ENCODE data around the gene BMPR1A. TPM values are rescaled to one million over a fixed set of nuclear protein-coding genes. Genes with fewer than 3 reads are reported as not detected.

Gene BMPR1A
- total RNA-seq, 1 donor from 2014 or later = 32.6 TPM

DNA sequence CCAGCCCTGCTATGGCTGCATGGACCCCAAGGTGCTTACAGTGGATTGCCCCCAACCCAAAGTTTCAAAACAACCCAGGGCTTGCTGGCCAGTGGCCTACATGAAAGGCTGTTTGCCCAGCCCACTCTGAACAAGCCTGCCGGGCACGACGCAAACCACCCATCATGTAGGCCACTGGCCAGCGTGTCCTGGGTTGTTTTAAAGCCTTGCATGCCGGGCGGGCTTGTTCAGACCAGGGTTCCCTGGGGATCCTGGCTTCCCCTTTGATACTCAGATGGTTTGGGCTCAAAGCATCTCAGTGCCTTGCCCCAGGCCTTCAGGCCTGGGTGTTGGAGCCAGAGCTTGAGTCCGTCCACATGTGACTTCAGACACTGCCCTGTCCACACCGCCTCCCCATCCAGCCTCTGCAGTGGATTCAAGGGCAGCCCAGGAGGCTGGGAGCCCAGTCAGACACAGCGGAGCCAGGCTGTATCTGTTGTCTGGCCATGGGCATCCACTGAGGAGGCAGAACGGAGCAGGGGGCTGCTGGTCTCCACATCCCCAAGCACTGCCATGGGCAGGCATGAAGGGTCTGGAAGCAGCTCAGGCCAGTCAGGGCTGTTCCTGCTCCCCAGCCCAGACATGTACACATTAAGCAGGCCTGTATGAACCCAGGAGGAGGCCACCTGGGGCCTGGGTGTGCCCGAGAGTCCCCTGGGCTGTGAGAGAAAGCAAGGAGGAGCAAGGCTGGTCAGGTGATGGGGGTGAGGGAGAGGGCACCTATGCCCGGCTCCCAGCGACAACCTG is 207.8 kb downstream of the BMPR1A start:
- no peak overlapping the region for H3K4me3 ChIP-seq (ENCODE audit: low read depth, low read length)
- FAIRE-seq (no peak), DNase-seq (ENCODE audit: low read depth) (no peak)
- TF ChIP-seq, protein P1, sequence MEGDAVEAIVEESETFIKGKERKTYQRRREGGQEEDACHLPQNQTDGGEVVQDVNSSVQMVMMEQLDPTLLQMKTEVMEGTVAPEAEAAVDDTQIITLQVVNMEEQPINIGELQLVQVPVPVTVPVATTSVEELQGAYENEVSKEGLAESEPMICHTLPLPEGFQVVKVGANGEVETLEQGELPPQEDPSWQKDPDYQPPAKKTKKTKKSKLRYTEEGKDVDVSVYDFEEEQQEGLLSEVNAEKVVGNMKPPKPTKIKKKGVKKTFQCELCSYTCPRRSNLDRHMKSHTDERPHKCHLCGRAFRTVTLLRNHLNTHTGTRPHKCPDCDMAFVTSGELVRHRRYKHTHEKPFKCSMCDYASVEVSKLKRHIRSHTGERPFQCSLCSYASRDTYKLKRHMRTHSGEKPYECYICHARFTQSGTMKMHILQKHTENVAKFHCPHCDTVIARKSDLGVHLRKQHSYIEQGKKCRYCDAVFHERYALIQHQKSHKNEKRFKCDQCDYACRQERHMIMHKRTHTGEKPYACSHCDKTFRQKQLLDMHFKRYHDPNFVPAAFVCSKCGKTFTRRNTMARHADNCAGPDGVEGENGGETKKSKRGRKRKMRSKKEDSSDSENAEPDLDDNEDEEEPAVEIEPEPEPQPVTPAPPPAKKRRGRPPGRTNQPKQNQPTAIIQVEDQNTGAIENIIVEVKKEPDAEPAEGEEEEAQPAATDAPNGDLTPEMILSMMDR (IDR thresholded peaks at IDR 0.05; ENCODE audit: insufficient read depth, low read length, severe bottlenecking) = no peak
- H3K36me3 ChIP-seq (ENCODE audit: control insufficient read depth, insufficient read depth, low read length) = peaks cover 3% of the 10 kb centered on the region
- no peaks in the 10 kb centered on the region for H3K27me3 ChIP-seq (ENCODE audit: control insufficient read depth, insufficient read depth, low read length)

DNA sequence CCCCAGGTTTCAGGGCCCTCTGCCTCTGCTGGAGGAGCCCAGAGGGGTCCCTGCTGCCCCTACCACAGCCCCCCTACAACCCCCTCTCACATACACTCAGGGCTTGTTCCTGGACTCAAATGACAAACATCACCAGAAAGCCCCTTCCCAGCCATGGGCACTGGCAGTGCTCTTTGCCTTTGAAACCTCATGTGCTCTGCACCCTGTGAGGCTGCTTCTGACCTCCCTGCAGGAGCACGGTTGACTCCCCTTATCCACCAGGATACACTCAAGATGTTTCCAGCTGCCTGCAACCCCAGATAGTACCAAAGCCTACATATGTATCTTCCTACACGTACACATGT is 208.4 kb downstream of the BMPR1A start:
- TF ChIP-seq, protein P1 (IDR thresholded peaks at IDR 0.05; ENCODE audit: insufficient read depth, low read length, severe bottlenecking) = no peak
- no peak overlapping the region for H3K4me3 ChIP-seq (ENCODE audit: low read depth, low read length)
- FAIRE-seq (no peak), DNase-seq (ENCODE audit: low read depth) (no peak)
- H3K36me3 ChIP-seq (ENCODE audit: control insufficient read depth, insufficient read depth, low read length) = peaks cover 3% of the 10 kb centered on the region
- no peaks in the 10 kb centered on the region for H3K27me3 ChIP-seq (ENCODE audit: control insufficient read depth, insufficient read depth, low read length)

DNA sequence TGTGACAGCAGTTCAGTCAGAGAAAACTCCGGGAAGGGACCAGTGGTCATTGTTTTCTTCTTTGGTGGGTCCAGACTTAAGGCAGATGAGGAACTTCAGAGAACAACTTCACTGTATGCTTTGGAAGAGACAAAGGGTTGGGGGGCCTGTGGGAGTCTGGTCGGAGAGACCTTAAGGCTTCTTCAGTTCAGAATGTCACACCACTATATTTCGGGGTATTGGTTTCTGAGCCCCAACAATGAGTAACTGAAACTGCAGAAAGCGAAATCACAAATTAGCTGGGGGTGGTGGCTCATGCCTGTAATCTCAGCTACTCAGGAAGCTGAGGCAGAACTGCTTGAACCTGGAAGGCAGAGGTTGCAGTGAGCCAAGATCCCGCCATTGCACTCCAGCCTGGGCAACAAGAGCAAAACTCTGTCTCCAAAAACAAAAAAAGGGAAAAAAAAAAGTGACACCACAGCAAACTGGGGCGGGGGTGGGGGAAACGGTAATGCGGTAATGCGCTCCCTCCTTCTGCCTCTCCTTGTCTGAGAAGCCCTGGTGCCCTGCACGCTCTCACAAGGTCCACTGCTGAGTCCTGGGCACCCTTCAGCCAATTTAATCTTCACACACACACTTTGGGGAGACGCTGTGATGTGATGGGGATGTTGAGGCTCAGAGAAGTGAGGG is 209.7 kb downstream of the BMPR1A start:
- FAIRE-seq (no peak), DNase-seq (ENCODE audit: low read depth) (no peak)
- TF ChIP-seq, protein P1 (IDR thresholded peaks at IDR 0.05; ENCODE audit: insufficient read depth, low read length, severe bottlenecking) = no peak
- Histone ChIP-seq H3K36me3 (ENCODE audit: control insufficient read depth, insufficient read depth, low read length) (peaks cover 3% of the 10 kb centered on the region), H3K27me3 (ENCODE audit: control insufficient read depth, insufficient read depth, low read length) (no peaks in the 10 kb centered on the region), H3K4me3 (ENCODE audit: low read depth, low read length) (no peak overlapping the region)

DNA sequence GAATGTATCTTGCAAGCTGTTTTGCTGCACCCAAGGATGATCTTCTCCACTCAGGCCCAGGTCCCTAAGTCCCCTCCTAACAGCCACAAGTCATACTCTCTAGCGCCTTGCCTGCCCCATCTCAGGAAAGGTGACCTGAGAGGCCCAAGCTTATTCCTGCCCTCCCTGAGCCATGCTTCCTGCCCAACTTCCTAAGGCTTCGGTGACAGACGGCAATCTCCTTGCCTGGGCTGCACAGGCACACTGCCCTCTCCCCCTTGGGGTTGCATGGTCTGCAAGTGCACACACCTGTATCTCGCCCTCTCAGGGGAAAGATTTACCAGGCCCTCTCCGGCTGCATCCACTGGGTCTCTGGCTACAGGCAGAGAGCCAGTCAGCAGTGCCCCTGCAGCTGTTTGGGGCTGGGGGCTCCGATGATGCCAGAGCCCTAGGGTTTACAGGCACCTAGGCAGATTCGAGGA is 211.1 kb downstream of the BMPR1A start:
- TF ChIP-seq, protein P1 (IDR thresholded peaks at IDR 0.05; ENCODE audit: insufficient read depth, low read length, severe bottlenecking) = no peak
- Histone ChIP-seq H3K4me3 (ENCODE audit: low read depth, low read length) (no peak overlapping the region), H3K27me3 (ENCODE audit: control insufficient read depth, insufficient read depth, low read length) (no peaks in the 10 kb centered on the region), H3K36me3 (ENCODE audit: control insufficient read depth, insufficient read depth, low read length) (peaks cover 3% of the 10 kb centered on the region)
- no peak for DNase-seq (ENCODE audit: low read depth)
- FAIRE-seq = peak; percentile 93

DNA sequence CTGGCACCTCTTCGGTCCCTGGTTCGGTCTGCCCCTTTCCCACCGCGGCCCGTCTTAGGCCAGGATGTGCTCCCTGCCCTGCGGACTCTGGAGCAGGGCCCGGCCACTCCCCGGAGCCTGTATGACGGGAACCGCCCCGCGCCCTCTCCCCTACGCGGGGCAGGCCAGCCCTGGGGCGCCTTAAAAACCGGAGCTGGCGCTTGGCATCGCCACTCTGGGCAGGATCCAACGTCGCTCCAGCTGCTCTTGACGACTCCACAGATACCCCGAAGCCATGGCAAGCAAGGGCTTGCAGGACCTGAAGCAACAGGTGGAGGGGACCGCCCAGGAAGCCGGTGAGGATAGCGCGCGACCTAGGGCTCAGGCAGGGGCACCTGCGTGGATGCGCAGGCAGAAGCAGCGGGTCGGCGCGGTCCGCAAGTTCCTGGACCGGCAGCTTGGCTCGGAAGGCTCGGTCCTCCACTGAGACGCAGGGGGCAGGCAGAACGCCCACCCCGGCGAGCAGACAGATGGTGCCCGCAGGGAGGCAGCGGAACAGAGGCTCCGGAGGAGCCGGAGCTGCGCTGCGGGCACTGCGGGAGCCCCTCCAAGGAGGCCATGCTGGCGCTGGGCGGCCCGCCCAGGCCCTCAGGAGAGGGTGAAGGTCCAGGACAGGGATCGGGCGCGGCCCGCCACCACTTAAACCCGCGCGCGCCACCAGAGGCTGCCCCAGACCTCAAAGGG is 212.0 kb downstream of the BMPR1A start, which contains the start of gene ADIRF:
Gene ADIRF (plus strand): TSS at position 212 of the 723 bp plus-strand sequence. CDS start 63 bp downstream, at position 275.
- peak; percentile 80 for DNase-seq (ENCODE audit: low read depth)
- no peak for FAIRE-seq
- Histone ChIP-seq H3K36me3 (ENCODE audit: control insufficient read depth, insufficient read depth, low read length) (peaks cover 3% of the 10 kb centered on the region), H3K4me3 (ENCODE audit: low read depth, low read length) (peak within 1 kb of the TSS; percentile 50), H3K27me3 (ENCODE audit: control insufficient read depth, insufficient read depth, low read length) (no peaks in the 10 kb centered on the region)
- TF ChIP-seq, protein P1 (IDR thresholded peaks at IDR 0.05; ENCODE audit: insufficient read depth, low read length, severe bottlenecking) = no peak
